NCI-H187 (cell line): ENCODE results near the gene ANKMY2.
"Not testable (repeated sequence)": the region's sequence is repeated elsewhere in the genome, so short reads cannot be mapped to it uniquely, and the experiment has no call there.

Source experiments
- DNase-seq, 2 experiments: peaks; one replicate each; lab custom pipeline; 2025; lab: John Stamatoyannopoulos, UW

ANKMY2 gene

GRCh38 chr7:16626388-16626787, 19.2 kb downstream of the ANKMY2 start:
- DNase-seq, result no peak

- DNase-seq, result no peak
These were observed 25.6 kb downstream of the ANKMY2 start for GRCh38 chr7:16619979-16620408.

GRCh38 chr7:16616542-16616941, 29.0 kb downstream of the ANKMY2 start:
- no peak for DNase-seq

GRCh38 chr7:16616122-16616521, 29.4 kb downstream of the ANKMY2 start:
- no peak for DNase-seq

GRCh38 chr7:16615228-16615627, 30.3 kb downstream of the ANKMY2 start:
- DNase-seq, result no peak

- no peak for DNase-seq
These were observed 33.8 kb downstream of the ANKMY2 start for GRCh38 chr7:16611711-16612110.

GRCh38 chr7:16609842-16610450, 35.6 kb downstream of the ANKMY2 start:
- DNase-seq, result no peak

- DNase-seq, result no peak
These were observed 38.9 kb downstream of the ANKMY2 start for GRCh38 chr7:16606704-16607103.

GRCh38 chr7:16604054-16604453, 41.5 kb downstream of the ANKMY2 start:
- DNase-seq, result no peak

GRCh38 chr7:16603633-16604032, 41.9 kb downstream of the ANKMY2 start:
- no peak for DNase-seq

- no peak for DNase-seq
These were observed 45.7 kb downstream of the ANKMY2 start for GRCh38 chr7:16599860-16600259.

GRCh38 chr7:16598015-16598414, 47.5 kb downstream of the ANKMY2 start:
- DNase-seq, result no peak

- DNase-seq, result not testable (repeated sequence)
These were observed 50.0 kb downstream of the ANKMY2 start for GRCh38 chr7:16595596-16595995.

- no peak for DNase-seq
These were observed 50.9 kb downstream of the ANKMY2 start for GRCh38 chr7:16594676-16595075.

GRCh38 chr7:16594061-16594460, 51.5 kb downstream of the ANKMY2 start:
- no peak for DNase-seq

GRCh38 chr7:16592395-16592794, 53.2 kb downstream of the ANKMY2 start:
- no peak for DNase-seq

- no peak for DNase-seq
These were observed 55.1 kb downstream of the ANKMY2 start for GRCh38 chr7:16590424-16590823.

GRCh38 chr7:16589881-16590280, 55.7 kb downstream of the ANKMY2 start:
- no peak for DNase-seq

GRCh38 chr7:16587790-16588189, 57.8 kb downstream of the ANKMY2 start:
- peak in 1 of 2 experiments; percentile 13 for DNase-seq

GRCh38 chr7:16587129-16587528, 58.4 kb downstream of the ANKMY2 start:
- DNase-seq, result no peak

GRCh38 chr7:16586081-16586874, 59.3 kb downstream of the ANKMY2 start:
- no peak for DNase-seq

GRCh38 chr7:16585540-16585939, 60.0 kb downstream of the ANKMY2 start:
- DNase-seq, result no peak

GRCh38 chr7:16583834-16584233, 61.7 kb downstream of the ANKMY2 start:
- no peak for DNase-seq

GRCh38 chr7:16581286-16581685, 64.3 kb downstream of the ANKMY2 start:
- no peak for DNase-seq
